B cell (primary cell): Measurements from ENCODE around the gene AOPEP. TPM values are rescaled to one million over a fixed set of nuclear protein-coding genes. Genes with fewer than 3 reads are reported as not detected.
A peak's percentile ranks its signal among the peaks of the same experiment; 100 is the strongest.

Experiments
- ATAC-seq: fragments of 200-7000 bp; cut with Tn5 transposase; one replicate; pipeline ENCODE4 v1.10.0; 2021; ENCODE audit warnings: low read depth, mild to moderate bottlenecking, moderate number of reproducible peaks, moderate library complexity
- CTCF ChIA-PET: fragments of 350-600 bp; sonication (Branson Sonifier 250); formaldehyde crosslinking; loops from one replicate; lab custom pipeline; 2021; ENCODE audit warnings: antibody characterized with exemption, inconsistent platforms; lab: Charles Lee
- POLR2A ChIA-PET: fragments of 350-600 bp; sonication (Branson Sonifier 250); formaldehyde crosslinking; loops from one replicate; lab custom pipeline; 2021; ENCODE audit warnings: antibody characterized with exemption; lab: Charles Lee
- DNase-seq: peaks from one replicate; pipeline ENCODE4 v3.0.0; 2013
- H2AFZ ChIP-seq: 2 replicates; pipeline ENCODE4 v1.6.1; 2012; ENCODE audit warnings: mild to moderate bottlenecking, low read depth, low read length; ENCODE audit not compliant: insufficient read depth, poor library complexity, severe bottlenecking
- H3K27ac ChIP-seq, 2 donors: 1 replicate in 1 of 2; 2 replicates in 1 of 2; pipeline ENCODE4 v1.5.1; 2012 to 2013; ENCODE audit warnings: low read length in 2 of 2, mild to moderate bottlenecking in 2 of 2, moderate library complexity in 1 of 2
- H3K27me3 ChIP-seq, 4 experiments: fragments of 200-600 bp in 1 of 4; sonication (generic) in 1 of 4; replicated peaks in 1 of 4; 1 replicate in 2 of 4; 2 replicates in 2 of 4; pipeline versions ENCODE4 v1.6.1 to v1.7.0; 2013 to 2016; ENCODE audit warnings: low read length in 3 of 4, mild to moderate bottlenecking in 2 of 4, mixed read lengths in 1 of 4, moderate library complexity in 1 of 4; ENCODE audit not compliant: insufficient read depth in 4 of 4, control insufficient read depth in 3 of 4; ENCODE audit errors: control extremely low read depth in 1 of 4
- H3K36me3 ChIP-seq, 2 experiments: replicated peaks in 1 of 2; 1 replicate in 1 of 2; 2 replicates in 1 of 2; pipeline versions ENCODE4 v1.6.1 to v1.7.1; 2013; ENCODE audit warnings: low read length in 1 of 2; ENCODE audit not compliant: insufficient read depth in 2 of 2, control insufficient read depth in 1 of 2; ENCODE audit errors: control extremely low read depth in 1 of 2, extremely low read depth in 1 of 2
- H3K4me1 ChIP-seq, 2 donors: fragments of 200-600 bp in 1 of 2; sonication (generic) in 1 of 2; 1 replicate in 1 of 2; 2 replicates in 1 of 2; pipeline versions ENCODE4 v1.5.1 to v1.6.1; 2013 to 2017; ENCODE audit warnings: low read length in 2 of 2; ENCODE audit not compliant: control insufficient read depth in 2 of 2, insufficient read depth in 2 of 2
- H3K4me2 ChIP-seq: replicated peaks from 2 replicates; pipeline ENCODE3; 2012; ENCODE audit warnings: mild to moderate bottlenecking, low read depth, low read length; ENCODE audit not compliant: poor library complexity, severe bottlenecking
- H3K4me3 ChIP-seq, 5 experiments: fragments of 200-600 bp in 1 of 5; sonication (generic) in 1 of 5; 1 replicate in 3 of 5; 2 replicates in 2 of 5; pipeline versions ENCODE4 v1.5.1 to v1.7.0; 2011 to 2016; ENCODE audit warnings: low read length in 4 of 5, mild to moderate bottlenecking in 4 of 5, low read depth in 2 of 5, control low read depth in 1 of 5, moderate library complexity in 1 of 5; ENCODE audit not compliant: insufficient read depth in 1 of 5; ENCODE audit errors: control extremely low read depth in 1 of 5, extremely low read depth in 1 of 5
- H3K79me2 ChIP-seq: fragments of 200-600 bp; sonication (generic); one replicate; pipeline ENCODE4 v1.6.0; 2016; ENCODE audit warnings: low read length; ENCODE audit not compliant: control insufficient read depth, insufficient read depth
- H3K9ac ChIP-seq: fragments of 200-600 bp; sonication (generic); 2 replicates; pipeline ENCODE4 v1.6.1; 2017; ENCODE audit warnings: mild to moderate bottlenecking, low read length, moderate library complexity
- H3K9me3 ChIP-seq, 3 donors: one replicate each; pipeline versions ENCODE4 v1.6.1 to v1.7.1; 2013; ENCODE audit warnings: low read length in 2 of 3; ENCODE audit not compliant: control insufficient read depth in 2 of 3, insufficient read depth in 1 of 3; ENCODE audit errors: control extremely low read depth in 1 of 3
- H4K20me1 ChIP-seq: 2 replicates; pipeline ENCODE4 v1.6.0; 2012; ENCODE audit warnings: mild to moderate bottlenecking, low read length; ENCODE audit not compliant: insufficient read depth, control insufficient read depth, poor library complexity, severe bottlenecking
- H3K27ac Mint-ChIP-seq: one replicate; pipeline ENCODE4 v1.8.0; 2021; ENCODE audit warnings: mixed read lengths
- H3K27me3 Mint-ChIP-seq: one replicate; pipeline ENCODE4 v1.8.0; 2021; ENCODE audit warnings: mixed read lengths
- H3K4me1 Mint-ChIP-seq: one replicate; pipeline ENCODE4 v1.8.0; 2021; ENCODE audit warnings: mixed read lengths
- H3K4me3 Mint-ChIP-seq: one replicate; pipeline ENCODE4 v1.8.0; 2021; ENCODE audit warnings: mixed read lengths
- H3K9me3 Mint-ChIP-seq: one replicate; pipeline ENCODE4 v1.8.0; 2022; ENCODE audit warnings: mixed read lengths; ENCODE audit not compliant: insufficient read depth
- CTCF ChIP-seq: fragments of 200-600 bp; IDR thresholded peaks from one replicate; pipeline ENCODE4 v1.8.0; 2022; ENCODE audit warnings: antibody characterized with exemption, mild to moderate bottlenecking
- EZH2 ChIP-seq: IDR thresholded peaks from 2 replicates; pipeline ENCODE4 v1.6.1; 2012; ENCODE audit warnings: borderline replicate concordance, low read depth, mild to moderate bottlenecking, moderate library complexity, low read length; ENCODE audit not compliant: insufficient read depth, poor library complexity, severe bottlenecking
- WGBS: methylation state at CpG from one replicate; pipeline ENCODE4 v1.1.5; 2013; ENCODE audit warnings: missing lambda C conversion rate; ENCODE audit not compliant: insufficient coverage; 5-methylcytosine and 5-hydroxymethylcytosine counted together
- intact Hi-C: fragments of 100-400 bp; cut with micrococcal nuclease; formaldehyde crosslinking; loops from one replicate; pipeline ENCODE4 v1.10.0; 2022
- polyA plus RNA-seq: library from polyadenylated mRNA; depleted of rRNA; stranded (reverse); fragments of >200 nt; gene quantifications from 2 replicates; pipeline ENCODE4 v1.2.3, GENCODE V29; 2012
- total RNA-seq, 2 donors: library from RNA; stranded (reverse); fragments of 120-200 nt in 1 of 2; gene quantifications; 1 replicate in 1 of 2; 2 replicates in 1 of 2; pipeline versions ENCODE4 v1.2.3 to v1.2.4, GENCODE V29; 2013 to 2022

AOPEP gene
- total and polyA plus RNA-seq, 2 donors (not counting 1 experiment from before 2014, with no cell fraction given), result 5.1 to 35.8 TPM

- CTCF ChIA-PET, result interaction anchor here (0.9 to 1.5 kb wide), 6 partner anchors 8 to 267 kb away, joined by 3 to 8 read pairs (median 4); no protein-coding TSS in a partner anchor
- no peaks in the 10 kb centered on the region for H3K9me3 Mint-ChIP-seq
- peak overlapping the region in 3 of 5 experiments; percentile 17 to 42 (median 22) for H3K4me3 ChIP-seq
- TF ChIP-seq EZH2, result no peak
- no peak for TF ChIP-seq CTCF
- H3K27ac Mint-ChIP-seq, result peak overlapping the region; percentile 81
- no peaks in the 10 kb centered on the region for H4K20me1 ChIP-seq
- peak; percentile 90 for DNase-seq
- peaks cover 10% of the 10 kb centered on the region for H3K79me2 ChIP-seq
- no peak overlapping the region for H2AFZ ChIP-seq
- H3K27ac ChIP-seq, result peak overlapping the region in 1 of 2 donors; percentile 10
- no peaks in the 10 kb centered on the region for H3K27me3 ChIP-seq
- peak overlapping the region; percentile 65 for H3K4me3 Mint-ChIP-seq
- intact Hi-C loops, result loop anchor here (1.0 to 5.0 kb wide), 3 partner anchors 21 to 134 kb away; partner anchors contain the start of gene AOPEP
- peak overlapping the region; percentile 17 for H3K9ac ChIP-seq
- no peaks in the 10 kb centered on the region for H3K27me3 Mint-ChIP-seq
- WGBS, result 6% methylated on average over 10 of the region's 10 CpGs
- H3K36me3 ChIP-seq, result no peaks in the 10 kb centered on the region
- peak; percentile 91 for ATAC-seq
- H3K4me1 Mint-ChIP-seq, result peaks cover 45% of the 10 kb centered on the region
- POLR2A ChIA-PET, result interaction anchor here (0.6 to 1.0 kb wide), 3 partner anchors 20 to 135 kb away, joined by 3 to 5 read pairs (median 4); partner anchors contain the start of gene AOPEP
- H3K9me3 ChIP-seq, result peaks cover 0 to 6% (median 4%) of the 10 kb centered on the region in 3 donors
- H3K4me1 ChIP-seq, result peaks cover 25 to 26% of the 10 kb centered on the region in 2 donors
- peak overlapping the region; percentile 66 for H3K4me2 ChIP-seq
These were observed 134.4 kb downstream of the AOPEP start for GRCh38 chr9:94860678-94861588.
